ENCODE results near the gene SLC5A5. TPM values are rescaled to one million over a fixed set of nuclear protein-coding genes. Genes with fewer than 3 reads are reported as not detected.
A peak's percentile ranks its signal among the peaks of the same experiment; 100 is the strongest.

The SLC5A5 gene
- total and polyA plus RNA-seq, 8 donors, result 0.02 to 0.16 TPM; not detected in 6

GRCh38 chr19:17888260-17888659 is 16.5 kb downstream of the SLC5A5 start:
- 24 to 29% methylated on average over 7 of the region's 7 CpGs for WGBS, 2 donors
- FAIRE-seq, result no peak

GRCh38 chr19:17889609-17890214 is 18.0 kb downstream of the SLC5A5 start:
- no peak for FAIRE-seq
- WGBS, 2 donors, result 22 to 23% methylated on average over 18 of the region's 18 CpGs

More at GRCh38 chr19:17888260-17888659, 16.5 kb downstream of the SLC5A5 start:
- Histone ChIP-seq H3K4me3 (no peak overlapping the region), H3K4me1 (no peaks in the 10 kb centered on the region), H3K9me3 (no peaks in the 10 kb centered on the region), H3K27ac (no peak overlapping the region), H3K36me3 (no peaks in the 10 kb centered on the region), H3K27me3 (no peaks in the 10 kb centered on the region)
- DNase-seq (no peak), ATAC-seq (no peak)
- intact Hi-C loops (cut with DNase I), result no loop called here
- TF ChIP-seq, protein P1, sequence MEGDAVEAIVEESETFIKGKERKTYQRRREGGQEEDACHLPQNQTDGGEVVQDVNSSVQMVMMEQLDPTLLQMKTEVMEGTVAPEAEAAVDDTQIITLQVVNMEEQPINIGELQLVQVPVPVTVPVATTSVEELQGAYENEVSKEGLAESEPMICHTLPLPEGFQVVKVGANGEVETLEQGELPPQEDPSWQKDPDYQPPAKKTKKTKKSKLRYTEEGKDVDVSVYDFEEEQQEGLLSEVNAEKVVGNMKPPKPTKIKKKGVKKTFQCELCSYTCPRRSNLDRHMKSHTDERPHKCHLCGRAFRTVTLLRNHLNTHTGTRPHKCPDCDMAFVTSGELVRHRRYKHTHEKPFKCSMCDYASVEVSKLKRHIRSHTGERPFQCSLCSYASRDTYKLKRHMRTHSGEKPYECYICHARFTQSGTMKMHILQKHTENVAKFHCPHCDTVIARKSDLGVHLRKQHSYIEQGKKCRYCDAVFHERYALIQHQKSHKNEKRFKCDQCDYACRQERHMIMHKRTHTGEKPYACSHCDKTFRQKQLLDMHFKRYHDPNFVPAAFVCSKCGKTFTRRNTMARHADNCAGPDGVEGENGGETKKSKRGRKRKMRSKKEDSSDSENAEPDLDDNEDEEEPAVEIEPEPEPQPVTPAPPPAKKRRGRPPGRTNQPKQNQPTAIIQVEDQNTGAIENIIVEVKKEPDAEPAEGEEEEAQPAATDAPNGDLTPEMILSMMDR (IDR thresholded peaks at IDR 0.05), result no peak

GRCh38 chr19:17893766-17894165 is 22.0 kb downstream of the SLC5A5 start:
- DNase-seq (no peak), ATAC-seq (no peak), FAIRE-seq (no peak)
- Histone ChIP-seq H3K36me3 (no peaks in the 10 kb centered on the region), H3K27me3 (peaks cover 0 to 6% (median 0%) of the 10 kb centered on the region in 4 donors), H3K4me3 (no peak overlapping the region), H3K9me3 (no peaks in the 10 kb centered on the region), H3K4me1 (no peaks in the 10 kb centered on the region), H3K27ac (no peak overlapping the region)
- 61 to 65% methylated on average over 9 of the region's 9 CpGs for WGBS, 2 donors
- intact Hi-C loops (cut with DNase I), result no loop called here
- TF ChIP-seq, protein P1 (IDR thresholded peaks at IDR 0.05), result no peak

More at GRCh38 chr19:17889609-17890214, 18.0 kb downstream of the SLC5A5 start:
- no peaks in the 10 kb centered on the region for H3K36me3 ChIP-seq
- peak in 1 of 6 donors; percentile 71 for DNase-seq
- no peaks in the 10 kb centered on the region for H3K9me3 ChIP-seq
- intact Hi-C loops (cut with DNase I), result no loop called here
- H3K27ac ChIP-seq, result no peak overlapping the region
- H3K4me3 ChIP-seq, result no peak overlapping the region
- TF ChIP-seq, protein P1 (IDR thresholded peaks at IDR 0.05), result no peak
- peak in 3 of 4 donors; percentile 34 to 81 (median 68) for ATAC-seq
- H3K4me1 ChIP-seq, result no peaks in the 10 kb centered on the region
- H3K27me3 ChIP-seq, result no peaks in the 10 kb centered on the region

DNA sequence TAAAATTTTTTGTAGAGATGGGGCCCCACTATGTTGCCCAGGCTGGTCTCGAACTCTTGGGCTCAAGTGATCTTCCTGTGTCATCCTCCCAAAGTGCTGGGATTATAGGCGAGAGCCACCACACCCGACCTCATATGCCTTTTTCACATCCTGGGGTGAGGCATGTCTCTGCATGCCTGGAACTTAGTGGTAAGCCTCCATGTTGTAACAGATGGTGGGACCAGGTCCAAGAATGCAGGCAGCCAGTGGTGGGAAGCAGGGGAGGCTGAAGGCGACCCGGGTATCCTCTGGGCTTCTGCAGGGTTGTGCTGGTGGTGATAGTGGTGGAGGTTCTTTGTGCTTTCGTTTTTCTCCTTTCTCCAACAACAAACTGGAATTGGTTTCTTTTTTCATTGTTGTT is 31.0 kb downstream of the SLC5A5 start:
- TF ChIP-seq, protein P1 (IDR thresholded peaks at IDR 0.05), result no peak
- H3K4me1 ChIP-seq, result no peaks in the 10 kb centered on the region
- no peak overlapping the region for H3K27ac ChIP-seq
- no peaks in the 10 kb centered on the region for H3K36me3 ChIP-seq
- no peak overlapping the region for H3K4me3 ChIP-seq
- no peak for FAIRE-seq
- 53 to 62% methylated on average over 6 of the region's 6 CpGs for WGBS, 2 donors
- no peaks in the 10 kb centered on the region for H3K27me3 ChIP-seq
- no peaks in the 10 kb centered on the region for H3K9me3 ChIP-seq
- ATAC-seq, result no peak
- no peak for DNase-seq
- intact Hi-C loops (cut with DNase I), result no loop called here

DNA sequence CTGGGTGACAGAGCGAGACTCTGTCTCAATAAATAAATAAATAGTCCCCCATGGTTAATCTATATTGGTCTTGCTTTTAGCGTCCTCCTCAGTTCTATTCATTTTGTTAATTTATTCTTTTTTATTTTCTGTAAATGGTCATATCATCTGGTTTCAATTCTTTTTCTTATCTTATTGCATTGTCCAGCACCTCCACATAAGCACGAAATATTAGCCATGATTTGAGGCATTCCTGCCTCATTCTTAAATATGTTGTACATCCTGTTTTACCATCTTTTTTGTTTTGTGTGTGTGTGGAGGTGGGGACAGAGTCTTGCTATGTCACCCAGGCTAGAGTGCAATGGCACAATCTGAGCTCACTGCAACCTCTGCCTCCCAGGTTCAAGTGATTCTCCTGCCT is 36.5 kb downstream of the SLC5A5 start:
- WGBS, 2 donors, result 92 to 96% methylated on average over 3 of the region's 3 CpGs
- Histone ChIP-seq H3K27ac (no peak overlapping the region), H3K4me1 (peaks cover 0 to 6% (median 0%) of the 10 kb centered on the region in 3 donors), H3K36me3 (no peaks in the 10 kb centered on the region), H3K27me3 (no peaks in the 10 kb centered on the region), H3K4me3 (no peak overlapping the region), H3K9me3 (no peaks in the 10 kb centered on the region)
- intact Hi-C loops (cut with DNase I), result no loop called here
- no peak for ATAC-seq
- TF ChIP-seq, protein P1 (IDR thresholded peaks at IDR 0.05), result no peak
- no peak for DNase-seq
- FAIRE-seq, result no peak

Data from pancreas (tissue), 10 donors.